Measurements from ENCODE around the gene FBXO28. TPM values are rescaled to one million over a fixed set of nuclear protein-coding genes. Genes with fewer than 3 reads are reported as not detected.

Gene FBXO28
- polyA plus RNA-seq, 1 donor from 2014 or later: 20.3 TPM

GRCh38 chr1:224198572-224198971 is 84.7 kb downstream of the FBXO28 start:
- no peak overlapping the region for H3K9ac ChIP-seq (ENCODE audit: low read length)
- H3K4me2 ChIP-seq (ENCODE audit: low read length): no peak overlapping the region

DNA sequence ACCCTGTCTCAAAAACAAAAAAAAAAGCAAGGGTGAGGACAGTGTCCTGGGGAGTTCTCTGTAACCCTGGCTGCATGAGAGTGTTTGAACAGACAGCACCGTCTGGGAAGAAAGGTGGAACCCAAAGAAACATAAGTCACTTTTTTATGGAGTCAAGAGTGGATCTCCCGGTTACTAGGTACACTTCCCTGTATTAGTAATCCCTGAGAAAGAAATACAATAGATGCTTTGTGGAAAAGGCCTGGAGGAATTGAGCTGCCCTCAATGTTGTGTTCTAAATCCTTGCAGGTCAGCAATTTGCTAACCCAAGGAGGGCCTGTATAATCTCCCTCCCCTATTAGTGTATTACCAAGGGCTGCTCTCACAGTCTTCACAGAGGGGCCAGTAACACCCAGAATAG is 85.8 kb downstream of the FBXO28 start:
- H3K4me3 ChIP-seq (ENCODE audit: low read length): no peak overlapping the region
- H2AFZ ChIP-seq (ENCODE audit: low read depth, low read length): no peak overlapping the region
- H3K27me3 ChIP-seq (ENCODE audit: insufficient read depth, low read depth, low read length): no peaks in the 10 kb centered on the region
- no peaks in the 10 kb centered on the region for H4K20me1 ChIP-seq (ENCODE audit: insufficient read depth)
- no peaks in the 10 kb centered on the region for H3K36me3 ChIP-seq (ENCODE audit: insufficient read depth, low read length)
- no peak overlapping the region for H3K4me2 ChIP-seq (ENCODE audit: low read length)
- H3K9me3 ChIP-seq (ENCODE audit: low read length): no peaks in the 10 kb centered on the region
- H3F3A ChIP-seq (ENCODE audit: insufficient read depth, low read length, poor library complexity, severe bottlenecking): no peaks in the 10 kb centered on the region
- H3K9ac ChIP-seq (ENCODE audit: low read length): no peak overlapping the region
- H3K9me2 ChIP-seq (ENCODE audit: insufficient read depth, low read length): no peaks in the 10 kb centered on the region
- H3K27ac ChIP-seq (ENCODE audit: low read length): no peak overlapping the region
- H3K79me2 ChIP-seq (replicated peaks; ENCODE audit: insufficient read depth, low read length): no peaks in the 10 kb centered on the region
- no peak for TF ChIP-seq POLR2AphosphoS5 (IDR thresholded peaks at IDR 0.05)
- TF ChIP-seq TAF1 (IDR thresholded peaks at IDR 0.05; ENCODE audit: low read depth): no peak
- TF ChIP-seq RAD21 (conservative IDR thresholded peaks at IDR 0.05): no peak
- TF ChIP-seq REST (IDR thresholded peaks at IDR 0.05; ENCODE audit: borderline replicate concordance): no peak
- TF ChIP-seq, protein P1, sequence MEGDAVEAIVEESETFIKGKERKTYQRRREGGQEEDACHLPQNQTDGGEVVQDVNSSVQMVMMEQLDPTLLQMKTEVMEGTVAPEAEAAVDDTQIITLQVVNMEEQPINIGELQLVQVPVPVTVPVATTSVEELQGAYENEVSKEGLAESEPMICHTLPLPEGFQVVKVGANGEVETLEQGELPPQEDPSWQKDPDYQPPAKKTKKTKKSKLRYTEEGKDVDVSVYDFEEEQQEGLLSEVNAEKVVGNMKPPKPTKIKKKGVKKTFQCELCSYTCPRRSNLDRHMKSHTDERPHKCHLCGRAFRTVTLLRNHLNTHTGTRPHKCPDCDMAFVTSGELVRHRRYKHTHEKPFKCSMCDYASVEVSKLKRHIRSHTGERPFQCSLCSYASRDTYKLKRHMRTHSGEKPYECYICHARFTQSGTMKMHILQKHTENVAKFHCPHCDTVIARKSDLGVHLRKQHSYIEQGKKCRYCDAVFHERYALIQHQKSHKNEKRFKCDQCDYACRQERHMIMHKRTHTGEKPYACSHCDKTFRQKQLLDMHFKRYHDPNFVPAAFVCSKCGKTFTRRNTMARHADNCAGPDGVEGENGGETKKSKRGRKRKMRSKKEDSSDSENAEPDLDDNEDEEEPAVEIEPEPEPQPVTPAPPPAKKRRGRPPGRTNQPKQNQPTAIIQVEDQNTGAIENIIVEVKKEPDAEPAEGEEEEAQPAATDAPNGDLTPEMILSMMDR (IDR thresholded peaks at IDR 0.05; ENCODE audit: poor library complexity, severe bottlenecking): no peak
- no peak for TF ChIP-seq MXI1 (conservative IDR thresholded peaks at IDR 0.05; ENCODE audit: poor library complexity, severe bottlenecking)
- no peak for TF ChIP-seq EP300 (conservative IDR thresholded peaks at IDR 0.05; ENCODE audit: poor library complexity, severe bottlenecking)
- no peak for TF ChIP-seq EZH2 (IDR thresholded peaks at IDR 0.05; ENCODE audit: borderline replicate concordance, insufficient read depth, low read length, poor library complexity, severe bottlenecking)

More at GRCh38 chr1:224198572-224198971, 84.7 kb downstream of the FBXO28 start:
- H3K4me3 ChIP-seq (ENCODE audit: low read length): no peak overlapping the region
- no peak overlapping the region for H3K27ac ChIP-seq (ENCODE audit: low read length)
- TF ChIP-seq REST (IDR thresholded peaks at IDR 0.05; ENCODE audit: borderline replicate concordance) (no peak), EP300 (conservative IDR thresholded peaks at IDR 0.05; ENCODE audit: poor library complexity, severe bottlenecking) (no peak), POLR2AphosphoS5 (IDR thresholded peaks at IDR 0.05) (no peak), RAD21 (conservative IDR thresholded peaks at IDR 0.05) (no peak), MXI1 (conservative IDR thresholded peaks at IDR 0.05; ENCODE audit: poor library complexity, severe bottlenecking) (no peak), TAF1 (IDR thresholded peaks at IDR 0.05; ENCODE audit: low read depth) (no peak), EZH2 (IDR thresholded peaks at IDR 0.05; ENCODE audit: borderline replicate concordance, insufficient read depth, low read length, poor library complexity, severe bottlenecking) (no peak), SMC3 (conservative IDR thresholded peaks at IDR 0.05; ENCODE audit: poor library complexity) (no peak)
- TF ChIP-seq, protein P1 (IDR thresholded peaks at IDR 0.05; ENCODE audit: poor library complexity, severe bottlenecking): no peak
- no peaks in the 10 kb centered on the region for H3K79me2 ChIP-seq (replicated peaks; ENCODE audit: insufficient read depth, low read length)
- no peaks in the 10 kb centered on the region for H3K36me3 ChIP-seq (ENCODE audit: insufficient read depth, low read length)
- H2AFZ ChIP-seq (ENCODE audit: low read depth, low read length): no peak overlapping the region
- H3F3A ChIP-seq (ENCODE audit: insufficient read depth, low read length, poor library complexity, severe bottlenecking): no peaks in the 10 kb centered on the region
- H3K9me2 ChIP-seq (ENCODE audit: insufficient read depth, low read length): no peaks in the 10 kb centered on the region
- H3K9me3 ChIP-seq (ENCODE audit: low read length): no peaks in the 10 kb centered on the region
- no peaks in the 10 kb centered on the region for H3K27me3 ChIP-seq (ENCODE audit: insufficient read depth, low read depth, low read length)
- no peaks in the 10 kb centered on the region for H4K20me1 ChIP-seq (ENCODE audit: insufficient read depth)
